GM18951 (cell line): ENCODE data around the gene EIF2B2.

Source experiments
- POLR2A ChIP-seq: IDR thresholded peaks from 4 replicates; pipeline ENCODE4 v1.6.1; 2011; ENCODE audit warnings: mild to moderate bottlenecking; ENCODE audit not compliant: insufficient read length, insufficient read depth; ENCODE audit errors: extremely low read depth
- in situ Hi-C: fragments of 300-500 bp; cut with MboI; formaldehyde crosslinking; loops from one replicate; pipeline ENCODE4 v1.12.0; 2022; ENCODE audit warnings: low sequenced_read_pairs, mixed read lengths, inconsistent platforms; ENCODE audit not compliant: unreplicated experiment

The EIF2B2 gene

GRCh38 chr14:75047506-75047905, 44.8 kb downstream of the EIF2B2 start:
- in situ Hi-C loops: no loop called here
- TF ChIP-seq POLR2A: no peak

DNA sequence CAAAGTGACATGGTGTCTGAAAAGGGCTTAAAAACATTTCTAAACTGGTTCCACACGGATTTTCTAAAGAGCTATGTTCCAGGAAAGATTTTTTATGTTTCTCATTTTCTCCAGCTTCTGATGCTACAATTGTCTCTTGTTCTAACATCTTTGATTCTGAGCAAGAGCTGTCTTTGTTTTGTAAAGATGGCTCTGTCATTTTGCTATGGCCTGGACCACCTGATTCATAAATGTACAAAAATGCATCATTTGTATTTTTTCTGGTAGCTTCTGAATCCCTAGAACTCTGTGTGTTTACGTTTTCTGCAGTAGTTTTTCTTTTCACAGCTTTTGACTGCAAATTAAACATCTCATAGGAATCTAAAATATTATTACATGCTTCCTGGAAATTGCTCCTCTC, 45.4 kb downstream of the EIF2B2 start:
- no peak for TF ChIP-seq POLR2A
- in situ Hi-C loops: no loop called here

GRCh38 chr14:75049136-75049535, 46.4 kb downstream of the EIF2B2 start:
- no peak for TF ChIP-seq POLR2A

DNA sequence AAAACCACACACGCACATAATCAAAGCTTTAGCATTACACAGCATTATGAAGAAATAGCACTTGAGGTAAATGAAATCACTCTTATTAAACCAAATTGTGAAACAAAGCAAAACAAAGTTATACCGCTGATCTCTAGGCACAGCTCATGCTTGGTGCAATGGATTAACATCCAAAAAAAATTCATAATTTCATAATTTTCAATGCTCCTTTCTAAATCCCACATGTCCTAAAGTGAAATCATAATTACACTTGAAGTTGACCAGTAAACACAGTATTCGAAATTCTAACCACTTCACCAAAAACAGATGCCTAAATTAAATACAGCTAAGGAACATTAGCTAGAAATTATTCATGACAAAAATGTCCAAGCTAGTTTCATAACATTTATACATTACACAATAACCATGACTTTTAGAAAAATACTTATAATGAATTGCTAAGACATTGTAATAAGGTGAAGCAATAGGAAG, 47.0 kb downstream of the EIF2B2 start:
- in situ Hi-C loops: no loop called here
- TF ChIP-seq POLR2A: no peak

More at GRCh38 chr14:75049136-75049535, 46.4 kb downstream of the EIF2B2 start:
- in situ Hi-C loops: no loop called here

- peak; percentile 75 for TF ChIP-seq POLR2A
- in situ Hi-C loops: no loop called here
Measured at GRCh38 chr14:75050852-75051555, 48.3 kb downstream of the EIF2B2 start, which contains the start of gene MLH3. MLH3 (minus strand) TSS chr14:75051467; CDS start chr14:75049655, 1,812 bp downstream.

DNA sequence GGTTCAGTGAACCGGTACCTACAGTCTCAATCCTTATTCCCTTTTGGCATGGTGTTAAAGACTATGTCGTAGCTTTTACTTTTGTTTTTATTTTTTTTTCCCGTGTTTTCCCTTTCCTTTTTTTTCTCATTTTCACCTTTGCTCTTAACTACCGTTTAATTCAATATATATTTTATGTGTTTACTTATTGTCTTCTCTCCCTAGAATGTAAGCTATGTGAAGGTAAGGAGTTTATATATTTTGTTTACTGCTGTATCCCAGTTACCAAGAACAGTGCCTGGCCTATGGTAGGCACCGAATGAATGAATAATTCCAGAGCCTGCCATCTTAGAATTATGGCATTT, 48.8 kb downstream of the EIF2B2 start:
- in situ Hi-C loops: no loop called here
- no peak for TF ChIP-seq POLR2A

DNA sequence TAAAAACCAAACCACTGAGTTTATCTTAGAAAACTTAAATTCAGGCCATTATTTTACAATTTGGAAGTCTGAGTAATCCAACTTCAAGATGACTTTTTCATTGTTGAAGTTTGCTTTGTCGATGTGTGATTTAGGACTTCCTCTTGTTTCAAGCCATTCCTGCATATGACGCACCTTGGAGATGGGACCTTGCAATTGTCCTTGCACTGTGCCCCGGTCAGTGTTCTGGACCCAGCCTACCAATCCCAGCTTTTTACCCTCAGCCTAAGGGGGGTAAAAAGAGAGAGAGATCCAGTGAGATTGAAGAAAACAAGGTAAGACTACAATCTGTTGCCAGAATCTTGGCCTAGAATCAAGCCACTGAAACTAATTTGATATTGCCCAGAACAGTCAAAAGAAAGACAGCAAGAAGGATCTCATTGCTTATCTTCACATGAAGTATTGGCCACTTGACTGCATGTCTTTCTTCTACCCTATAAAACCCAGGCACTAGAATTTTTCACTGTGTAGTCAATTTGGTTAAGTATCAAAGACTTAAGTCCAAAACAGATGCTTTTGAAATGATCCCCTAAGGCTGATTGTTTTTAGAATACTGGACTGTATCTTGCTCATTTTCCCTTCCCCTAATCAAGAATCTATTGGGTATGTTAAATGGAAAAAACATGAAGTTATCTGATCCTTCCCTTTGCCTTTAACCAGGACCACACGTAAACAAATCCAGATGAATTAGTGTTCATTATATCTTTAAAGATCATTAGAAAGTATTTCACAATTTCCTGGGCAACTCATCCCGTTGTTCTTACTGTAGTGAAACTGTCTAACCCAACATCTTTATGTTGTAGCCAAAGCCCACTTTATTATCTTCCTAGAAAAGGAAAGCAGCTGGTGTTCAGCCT, 50.9 kb downstream of the EIF2B2 start:
- no peak for TF ChIP-seq POLR2A
- in situ Hi-C loops: no loop called here

GRCh38 chr14:75054421-75054820, 51.7 kb downstream of the EIF2B2 start:
- no peak for TF ChIP-seq POLR2A
- in situ Hi-C loops: no loop called here

GRCh38 chr14:75059642-75060041, 56.9 kb downstream of the EIF2B2 start:
- no peak for TF ChIP-seq POLR2A
- in situ Hi-C loops: no loop called here

- in situ Hi-C loops: no loop called here
- no peak for TF ChIP-seq POLR2A
Measured at GRCh38 chr14:75060420-75060819, 57.7 kb downstream of the EIF2B2 start.
